HG02943 (cell line): ENCODE data around the gene SAFB2.
"Not testable (repeated sequence)": the region's sequence is repeated elsewhere in the genome, so short reads cannot be mapped to it uniquely, and the experiment has no call there.

Experiments used
- ATAC-seq: cut with Tn5 transposase; IDR thresholded peaks from one replicate; pipeline ENCODE4 v1.9.1; 2021; ENCODE audit warnings: mild to moderate bottlenecking, low read depth, moderate library complexity; ENCODE audit not compliant: unreplicated experiment

SAFB2 gene

DNA sequence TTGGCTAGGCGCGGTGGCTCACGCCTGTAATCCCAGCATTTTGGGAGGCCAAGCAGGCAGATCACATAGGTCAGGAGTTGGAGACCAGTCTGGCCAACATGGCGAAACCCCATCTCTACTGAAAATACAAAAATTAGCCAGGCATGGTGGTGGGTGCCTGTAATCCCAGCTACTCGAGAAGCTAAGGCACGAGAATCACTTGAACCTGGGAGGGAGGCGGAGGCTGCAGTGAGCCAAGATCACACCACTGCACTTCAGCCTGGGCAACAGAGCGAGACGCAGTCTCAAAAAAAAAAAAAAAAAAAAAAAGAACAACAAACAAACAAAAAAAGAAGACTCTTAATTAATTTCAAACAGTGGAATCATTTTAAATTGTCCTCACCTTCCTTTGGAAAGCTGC is 13.8 kb downstream of the SAFB2 start:
- ATAC-seq: not testable (repeated sequence)

DNA sequence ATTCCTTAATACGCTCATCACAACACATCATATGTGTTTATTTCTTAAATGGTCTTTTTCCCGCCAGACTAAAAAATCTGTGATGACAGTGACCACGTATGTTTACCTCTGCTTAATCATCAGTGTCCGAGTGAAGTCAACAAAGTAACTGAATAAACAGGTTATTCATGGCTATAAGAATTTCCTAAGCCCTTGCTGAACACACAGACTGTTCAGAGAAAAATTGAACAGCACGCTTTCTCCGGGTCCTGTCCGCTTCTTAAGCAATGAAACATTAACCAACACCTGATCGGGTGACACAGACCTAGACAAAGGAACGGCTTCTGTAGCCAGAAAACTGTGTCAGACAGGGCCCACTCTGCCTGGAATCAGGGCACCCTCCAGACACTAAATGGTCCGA is 14.3 kb downstream of the SAFB2 start:
- ATAC-seq: no peak

DNA sequence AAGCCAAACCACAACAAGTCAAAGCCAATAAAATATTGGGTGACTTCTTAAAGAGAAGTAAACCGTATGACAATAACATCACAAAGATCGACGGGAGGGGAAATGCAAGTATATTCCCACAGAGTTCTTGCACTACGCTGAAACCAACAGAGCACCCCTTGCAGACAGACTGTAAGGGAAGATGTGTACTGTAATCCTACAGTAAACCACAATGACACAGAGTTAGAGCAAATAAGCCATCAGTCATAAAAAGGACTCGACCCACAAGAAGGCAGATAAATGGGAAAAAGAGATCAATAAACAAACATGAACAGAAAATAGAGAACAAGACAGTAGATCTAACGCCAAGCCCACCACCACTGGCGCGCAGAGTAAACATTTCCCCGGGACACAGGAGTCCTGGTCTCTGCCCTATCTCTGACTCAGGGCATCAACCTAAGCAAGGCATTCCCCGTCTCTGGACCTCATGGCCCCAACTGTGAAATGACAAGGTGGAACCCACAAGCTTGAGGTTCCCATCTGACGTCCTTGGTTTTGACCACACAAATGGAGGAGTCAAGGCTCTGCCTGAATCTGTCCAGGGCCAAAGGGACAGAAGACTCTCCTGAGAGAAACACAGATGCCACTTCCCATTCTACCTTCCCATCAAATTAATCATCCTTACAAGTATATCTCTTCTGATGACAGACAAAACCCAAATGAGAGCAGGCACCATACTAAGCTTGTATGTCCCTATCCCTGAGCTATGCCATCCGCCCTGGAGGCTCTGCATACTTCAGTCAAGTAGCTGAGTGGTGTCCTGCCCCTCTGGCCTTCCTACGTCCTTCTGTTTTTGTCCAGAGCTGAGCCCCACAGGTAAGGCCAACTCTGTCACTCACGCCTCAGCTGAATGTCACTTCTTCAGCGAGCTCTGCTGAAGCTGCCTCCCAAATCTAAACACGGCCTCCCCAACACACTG is 15.0 kb downstream of the SAFB2 start:
- no peak for ATAC-seq

DNA sequence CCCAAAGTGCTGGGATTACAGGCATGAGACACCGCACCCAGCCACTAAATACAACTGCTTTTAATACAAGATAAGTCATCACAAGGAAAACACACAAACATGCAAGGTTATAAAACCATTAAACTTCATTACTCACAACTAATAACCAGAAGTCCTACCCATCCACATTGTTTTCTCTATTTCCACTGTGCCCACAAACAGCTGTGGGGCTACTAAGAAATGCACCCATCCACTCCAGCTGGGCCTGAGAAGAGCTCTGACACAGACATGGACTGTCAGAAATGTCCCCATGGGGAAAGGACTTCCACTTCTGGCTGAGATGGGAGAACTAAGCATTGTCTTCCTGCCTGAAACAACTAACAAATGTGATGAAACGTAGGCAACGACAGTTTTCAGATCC is 17.2 kb downstream of the SAFB2 start:
- ATAC-seq: no peak

DNA sequence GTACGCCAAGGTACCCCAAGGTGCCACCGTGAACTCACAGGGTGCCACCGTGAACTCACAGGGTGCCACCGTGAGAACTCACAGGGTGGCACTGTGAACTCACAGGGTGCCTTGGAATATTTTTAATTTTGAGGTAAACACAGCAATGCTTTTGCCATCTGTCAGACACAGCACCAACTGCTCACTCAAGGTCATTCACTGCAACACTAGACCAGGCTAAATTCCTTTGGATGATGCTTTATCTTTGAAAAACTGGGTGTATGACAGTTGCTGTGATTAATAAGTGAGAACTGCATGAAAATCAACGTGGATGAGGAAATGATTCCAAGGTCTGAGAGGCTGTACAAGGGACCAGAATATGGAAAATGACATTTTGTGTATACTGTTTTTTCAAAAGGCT is 18.9 kb downstream of the SAFB2 start:
- no peak for ATAC-seq

DNA sequence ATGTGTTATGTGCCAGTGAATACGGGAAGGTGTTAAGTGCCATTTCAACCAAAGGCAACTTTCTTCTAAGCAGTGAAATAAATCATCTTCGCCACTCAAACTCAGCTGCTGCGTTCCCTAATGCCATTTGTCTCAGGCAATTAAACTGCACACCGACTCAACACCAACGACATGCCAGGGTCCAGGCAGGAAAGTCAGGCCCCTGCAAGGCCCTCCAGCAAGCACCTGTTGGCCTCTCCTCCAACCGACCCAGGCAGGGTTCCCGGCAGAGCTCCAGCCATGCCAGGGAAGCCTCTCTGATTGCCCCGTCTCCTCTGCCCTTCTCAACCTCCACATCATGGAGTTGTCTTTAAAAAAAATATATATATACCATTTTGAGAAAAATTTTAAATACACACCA is 21.8 kb downstream of the SAFB2 start:
- no peak for ATAC-seq

DNA sequence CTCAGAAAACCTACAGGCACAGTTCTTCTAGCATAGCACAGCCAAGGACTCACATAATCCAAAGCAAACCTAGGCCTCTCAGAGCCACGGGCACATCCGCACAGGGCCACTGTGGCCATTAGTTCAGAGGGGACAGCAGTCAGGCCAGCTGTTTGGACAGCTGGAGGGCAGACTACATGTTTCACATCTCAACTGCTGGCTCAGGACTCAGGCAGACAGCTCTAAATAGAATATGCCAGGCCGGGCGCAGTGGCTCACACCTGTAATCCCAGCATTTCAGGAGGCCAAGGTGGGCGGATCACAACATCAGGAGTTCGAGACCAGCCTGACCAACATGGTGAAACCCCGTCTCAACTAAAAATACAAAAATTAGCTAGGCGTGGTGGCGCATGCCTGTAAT is 26.8 kb downstream of the SAFB2 start:
- ATAC-seq: no peak

DNA sequence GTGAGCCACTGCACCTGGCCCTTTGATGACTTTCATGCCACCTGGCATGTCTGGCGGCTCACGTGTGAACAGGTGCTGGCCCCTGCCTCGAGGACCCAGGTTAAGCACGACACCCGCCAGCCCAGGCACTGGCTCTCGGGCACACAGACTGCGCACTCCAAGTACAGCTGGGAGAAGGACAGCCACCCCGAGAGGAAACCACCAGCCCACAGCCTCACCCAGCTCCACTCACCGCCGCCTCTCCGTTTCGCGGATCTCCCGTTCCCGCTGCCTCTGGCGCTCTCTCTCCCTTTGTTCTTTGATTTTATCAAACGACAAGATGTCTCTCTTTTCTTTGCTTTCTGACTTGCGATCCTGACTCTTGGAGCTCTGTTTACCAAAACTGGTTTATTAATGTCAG is 27.4 kb downstream of the SAFB2 start:
- ATAC-seq: no peak

DNA sequence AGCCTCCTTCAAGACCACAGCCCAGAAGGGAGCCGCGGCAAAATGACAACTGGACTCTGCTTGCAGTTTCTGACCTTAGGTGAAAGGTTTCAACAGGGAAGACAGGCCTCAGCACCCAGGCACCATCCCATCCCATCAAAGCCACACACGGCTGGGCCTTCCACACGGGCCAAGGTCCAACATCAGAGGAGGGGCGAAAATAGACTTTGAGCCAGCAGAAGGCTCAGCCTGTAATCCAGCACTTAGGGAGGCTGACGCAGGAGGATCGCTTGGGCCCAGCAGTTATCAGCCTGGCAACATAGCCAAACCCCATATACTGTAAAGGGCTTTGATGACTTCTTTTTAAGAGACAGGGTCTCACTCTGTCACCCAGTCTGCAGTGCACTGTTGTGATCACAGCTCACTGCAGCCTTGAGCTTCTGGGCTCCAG is 28.0 kb downstream of the SAFB2 start:
- ATAC-seq: no peak

DNA sequence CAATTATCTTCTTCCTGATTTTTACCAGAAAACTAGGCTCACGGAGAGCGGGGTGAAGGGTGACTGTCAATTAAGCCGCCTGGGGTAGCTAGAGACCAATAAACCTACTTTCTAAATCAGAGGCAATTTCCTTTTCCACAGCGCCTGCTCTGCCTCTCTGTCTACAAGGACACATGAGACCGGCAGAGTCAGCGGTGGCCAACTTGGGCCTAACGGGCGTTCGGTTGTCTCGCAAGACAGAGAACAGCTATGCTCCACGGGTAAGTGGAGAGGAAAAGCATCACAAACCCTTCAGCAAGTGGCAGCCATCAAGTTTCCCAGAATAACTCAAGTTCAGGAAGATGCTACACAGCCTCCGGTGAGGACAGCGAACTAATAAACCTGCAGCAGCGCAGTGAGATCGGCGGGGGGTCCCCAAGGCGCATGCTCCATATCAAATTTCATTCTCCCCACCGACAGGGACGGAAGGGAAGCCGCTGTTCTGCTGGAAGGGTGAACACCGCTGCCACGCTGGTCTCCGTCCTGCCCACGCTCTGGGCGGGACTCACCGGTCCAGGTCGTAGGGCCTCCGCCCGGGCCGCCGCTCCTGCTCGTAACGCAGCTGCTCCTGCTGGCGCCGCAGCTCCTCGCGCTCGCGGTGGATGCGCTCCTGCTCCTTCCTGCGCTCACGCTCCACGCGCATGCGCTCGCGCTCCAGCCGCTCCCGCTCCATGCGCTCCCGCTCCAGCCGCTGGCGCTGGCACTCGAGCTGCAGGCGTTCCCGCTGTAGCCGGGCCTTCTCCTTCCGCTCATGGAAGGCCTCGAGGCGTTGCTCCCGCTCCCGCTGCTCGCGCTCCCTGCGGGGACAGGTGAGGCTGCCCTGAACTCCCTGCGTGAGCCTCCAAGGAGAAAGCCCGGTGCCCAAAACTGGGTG is 29.0 kb downstream of the SAFB2 start:
- no peak for ATAC-seq

DNA sequence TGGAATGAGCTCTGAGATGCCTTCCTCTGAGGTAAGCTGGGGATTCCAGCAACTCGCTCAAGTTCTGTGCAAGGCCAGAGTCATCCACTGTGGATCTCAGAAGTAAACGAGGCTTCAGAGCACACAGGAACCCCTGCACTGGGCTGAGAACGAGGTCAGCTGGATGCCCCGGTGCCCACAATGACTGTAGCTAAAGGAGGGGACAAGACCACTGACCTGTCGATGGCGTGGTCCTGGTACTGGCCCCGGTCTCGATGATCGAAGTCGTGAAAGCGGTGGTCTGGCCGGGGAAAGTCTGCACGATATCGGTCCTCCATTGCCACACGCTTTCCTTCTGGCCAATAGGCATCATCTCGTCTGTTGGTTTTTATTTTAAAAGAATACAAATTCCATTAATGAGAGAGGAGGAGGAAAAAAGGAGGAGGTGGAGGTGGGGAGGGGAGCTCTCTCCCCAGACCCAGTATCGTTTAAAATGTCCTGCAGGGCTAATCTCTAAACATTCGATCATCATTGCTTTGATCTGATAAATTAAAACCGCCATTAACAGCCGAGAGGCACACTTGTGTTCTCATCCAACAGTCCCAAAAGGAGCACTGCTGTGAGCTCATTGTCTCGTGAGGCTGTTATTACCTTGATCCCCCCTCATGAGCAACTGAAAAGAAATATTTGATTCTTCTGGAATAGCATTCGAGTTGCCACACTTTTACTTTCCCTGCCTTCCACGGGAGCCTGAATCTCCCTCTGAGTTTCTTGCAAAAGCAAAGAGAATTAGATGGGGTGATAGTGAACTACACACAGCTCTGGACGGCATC is 29.8 kb downstream of the SAFB2 start:
- ATAC-seq: no peak

DNA sequence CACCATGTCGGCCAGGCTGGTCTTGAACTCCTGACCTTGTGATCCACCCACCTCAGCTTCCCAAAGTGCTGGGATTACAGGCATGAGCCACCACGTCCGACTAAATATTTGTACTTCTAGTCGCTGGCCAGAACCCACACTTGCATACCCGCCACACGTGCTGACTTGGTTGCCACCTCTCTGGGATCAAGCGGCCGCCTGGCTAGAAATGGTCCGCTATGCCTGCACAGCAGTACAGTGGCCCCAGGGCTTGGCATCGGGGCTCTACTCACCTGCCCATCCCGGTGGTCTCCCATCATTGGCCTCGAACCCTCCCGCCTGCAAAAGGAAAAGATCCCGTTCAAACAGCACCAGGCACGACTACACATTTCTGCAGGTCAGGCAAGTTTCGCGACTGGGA is 31.1 kb downstream of the SAFB2 start:
- no peak for ATAC-seq

DNA sequence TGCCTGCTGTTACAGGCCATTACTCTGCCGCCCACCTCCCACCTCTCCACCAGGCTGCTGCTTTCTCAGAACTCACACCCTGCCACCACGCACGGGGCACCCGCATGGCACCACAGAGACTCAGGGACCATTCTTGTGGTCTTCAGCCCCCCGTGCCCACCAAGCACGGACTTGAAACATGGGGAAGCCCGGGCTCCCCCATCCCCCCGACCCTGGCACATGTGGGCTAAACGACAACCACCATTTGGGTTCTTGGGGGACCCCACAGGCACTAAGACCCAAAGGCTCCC is 31.8 kb downstream of the SAFB2 start:
- no peak for ATAC-seq

DNA sequence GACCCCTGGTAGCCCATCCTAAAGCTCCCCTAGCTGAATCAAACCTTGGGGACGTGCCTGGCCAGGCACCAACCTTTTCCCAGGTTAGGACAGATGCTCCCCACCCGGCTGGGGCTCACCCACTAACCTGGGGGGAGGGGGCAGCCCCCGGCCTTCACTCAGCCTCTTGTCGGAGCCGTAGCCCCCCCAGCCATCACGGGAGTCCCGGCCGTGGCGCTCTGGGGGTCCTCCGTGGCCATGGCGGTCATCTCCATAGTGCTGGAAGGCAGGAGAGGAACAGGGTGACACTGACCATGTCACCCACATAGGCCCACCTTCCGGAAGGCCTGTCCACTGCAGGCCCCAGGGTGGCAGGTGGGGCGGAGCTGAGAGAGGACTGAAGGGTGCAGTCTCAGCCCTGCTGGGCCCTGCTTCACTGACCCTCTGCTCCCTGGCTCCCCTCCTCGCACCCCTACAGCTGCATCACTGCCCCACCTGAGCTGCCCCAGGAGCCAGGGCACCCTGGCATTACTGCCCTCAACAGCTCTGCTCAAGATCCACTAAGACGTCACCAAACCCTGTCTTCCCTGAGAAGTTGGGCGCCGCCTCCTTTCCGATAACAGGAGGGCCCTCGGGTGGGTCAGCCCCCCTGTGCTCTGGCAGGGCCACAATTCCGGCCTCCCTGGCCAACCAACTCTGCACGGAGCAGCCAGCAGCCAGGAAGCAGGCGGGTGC is 32.3 kb downstream of the SAFB2 start:
- no peak for ATAC-seq

DNA sequence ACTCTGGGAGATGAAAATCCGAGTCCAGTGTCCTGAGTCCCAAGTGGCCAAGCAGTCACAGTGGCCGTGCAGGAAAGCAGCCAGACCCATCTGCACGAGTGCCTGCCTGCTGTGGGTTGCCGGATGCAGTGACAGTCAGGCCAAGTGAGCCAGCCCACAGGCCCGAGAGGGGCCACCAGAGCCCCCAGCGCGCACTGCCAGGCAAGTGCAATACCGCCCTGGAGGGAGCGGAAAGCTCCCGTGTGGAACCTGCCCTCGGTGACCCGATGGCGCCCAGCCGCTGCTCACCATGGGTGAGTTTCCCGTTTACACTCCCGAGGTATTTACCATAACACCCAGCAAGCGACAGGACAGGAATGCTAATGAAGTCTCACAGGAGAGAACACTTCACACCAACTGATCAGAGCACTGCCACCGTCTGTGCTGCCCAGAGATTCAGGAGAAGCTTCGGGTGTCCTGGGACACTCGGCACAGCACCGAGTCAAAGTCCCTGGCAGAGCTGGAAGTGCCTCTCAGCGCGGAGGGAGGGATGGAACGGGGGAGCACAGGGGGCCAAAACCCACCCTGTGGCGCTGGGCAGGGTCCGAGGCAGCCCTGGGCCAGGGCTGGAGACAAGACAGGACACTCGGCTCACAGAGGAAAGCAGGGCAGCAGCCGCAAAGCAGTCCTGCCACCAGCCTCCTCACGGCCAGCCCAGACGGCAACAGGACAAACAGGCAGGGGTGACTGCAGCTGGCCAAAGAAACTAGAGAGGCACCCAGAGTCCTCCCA is 33.5 kb downstream of the SAFB2 start:
- ATAC-seq: no peak

DNA sequence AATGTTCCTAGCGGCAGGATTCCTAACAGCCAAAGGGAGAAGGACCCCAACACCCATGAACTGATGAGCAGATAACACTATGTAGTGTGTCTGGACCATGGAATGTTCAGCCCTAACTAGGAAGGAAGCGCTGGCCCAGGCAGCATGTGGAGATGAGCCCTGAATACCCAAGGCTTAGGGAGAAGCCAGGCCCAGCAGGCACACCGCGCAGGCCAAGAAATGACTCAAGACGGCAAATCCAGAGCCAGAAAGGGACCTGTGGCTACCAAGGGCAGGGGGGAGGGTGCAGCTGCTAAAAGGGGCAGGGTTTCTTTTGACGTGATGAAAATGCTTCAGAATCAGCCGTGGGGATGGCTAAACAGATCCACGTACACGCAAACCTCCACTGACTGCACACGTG is 34.1 kb downstream of the SAFB2 start:
- ATAC-seq: no peak

DNA sequence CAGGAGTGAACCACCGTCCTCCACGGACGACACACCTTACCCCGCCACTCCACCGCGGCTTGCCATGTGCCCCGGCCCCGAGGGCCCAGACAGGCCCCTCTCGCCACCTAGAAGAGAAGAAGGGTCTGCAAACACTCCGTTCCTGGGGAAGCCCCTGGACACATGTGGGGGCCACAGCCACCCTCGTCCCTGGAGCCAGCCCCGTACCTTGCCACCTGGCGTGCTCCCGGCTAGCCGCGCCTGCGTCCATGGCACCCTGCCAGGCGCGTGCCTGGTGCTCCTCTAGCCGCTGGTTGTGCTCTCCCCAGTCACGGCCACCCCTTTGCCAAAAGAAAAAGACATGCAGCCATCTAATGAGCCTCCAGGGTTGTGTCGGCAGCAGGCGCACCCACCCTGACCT is 34.9 kb downstream of the SAFB2 start:
- no peak for ATAC-seq

DNA sequence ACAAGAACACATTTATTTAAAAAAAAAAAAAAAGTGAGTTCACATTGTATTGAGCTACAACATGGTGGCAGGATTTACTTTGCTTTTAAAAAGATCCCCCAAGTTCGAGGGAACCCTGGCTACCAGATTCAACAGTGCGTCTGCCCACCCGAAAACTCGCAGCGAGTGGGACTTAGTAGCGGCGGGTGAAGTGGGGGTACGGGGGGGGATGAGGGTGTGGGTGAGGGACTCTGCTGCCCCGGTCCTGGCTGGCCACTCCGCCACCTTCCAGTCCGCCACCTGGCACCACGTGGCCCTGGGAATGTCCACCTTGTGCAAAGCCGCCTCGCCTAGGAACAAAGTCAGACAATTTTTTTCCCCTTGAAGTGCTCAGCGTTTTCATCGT is 35.5 kb downstream of the SAFB2 start:
- no peak for ATAC-seq

DNA sequence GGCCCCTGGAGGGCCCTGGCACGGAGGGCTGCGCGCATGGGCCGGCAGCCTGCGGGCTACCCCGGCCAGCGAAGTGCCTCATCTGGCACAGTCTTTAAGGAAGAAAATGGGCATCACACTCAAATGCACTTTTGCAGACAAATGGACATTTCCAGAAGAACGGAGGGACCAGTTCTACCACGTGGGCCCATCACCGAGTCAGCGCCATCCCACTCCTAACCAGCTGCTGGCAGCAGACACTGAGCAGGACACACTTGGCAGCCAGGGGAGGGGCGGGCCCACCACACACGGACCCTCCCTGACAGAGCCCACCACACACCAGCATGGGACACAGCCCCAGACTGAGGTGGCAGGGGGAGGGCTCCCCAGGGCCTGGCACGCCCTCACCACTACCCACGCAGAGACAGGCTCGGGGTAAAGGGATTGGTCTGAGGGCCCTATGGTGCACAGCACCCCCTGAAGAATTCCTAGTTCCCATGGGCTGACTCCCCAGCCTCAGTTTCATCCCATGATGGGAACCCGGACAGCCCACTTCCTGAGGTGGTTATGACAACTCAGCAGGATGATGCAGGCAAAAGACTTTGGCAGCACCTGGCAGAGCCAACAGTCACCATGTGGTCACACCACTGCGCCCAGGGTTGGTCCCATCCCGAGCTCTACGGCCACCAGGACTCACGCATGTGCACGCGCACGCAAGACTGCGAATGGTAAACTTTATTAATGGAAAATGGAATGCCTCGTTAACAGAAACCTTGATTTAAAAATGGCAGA is 36.1 kb downstream of the SAFB2 start:
- no peak for ATAC-seq
